ENCODE data around the gene TEX54.
"Not testable (repeated sequence)": the region's sequence is repeated elsewhere in the genome, so short reads cannot be mapped to it uniquely, and the experiment has no call there.

The TEX54 gene

DNA sequence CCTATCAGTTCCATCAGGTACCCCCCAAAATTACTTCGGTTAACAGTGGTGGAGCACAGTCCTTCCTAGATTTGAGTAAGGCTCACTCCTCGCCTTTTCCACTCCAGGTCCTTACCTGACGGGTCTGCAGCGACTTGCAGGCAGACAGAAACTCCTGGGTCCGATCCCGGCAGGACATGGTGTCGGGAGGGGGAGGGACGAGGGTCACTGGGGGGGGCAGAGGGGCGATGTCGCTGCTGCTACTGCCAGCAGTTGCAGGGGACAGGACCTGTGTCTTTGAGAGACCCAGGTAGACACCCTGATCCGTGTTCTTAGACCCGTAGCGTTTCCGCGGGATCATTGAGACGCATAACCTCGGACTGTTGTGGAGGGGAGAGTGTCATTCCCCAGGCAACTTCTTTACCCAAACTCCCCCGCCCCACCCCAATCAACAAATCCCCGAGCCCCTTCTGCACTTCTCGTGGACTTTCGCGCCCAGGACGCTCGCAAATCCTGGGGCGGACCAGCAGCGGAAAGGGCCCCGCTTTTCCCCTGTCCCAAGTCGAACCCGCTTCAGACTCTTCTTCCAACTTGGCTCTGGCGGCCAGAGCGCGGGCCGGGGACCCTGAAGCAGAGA lies 1.6 kb downstream of the TEX54 start:
- DNase-seq, result no peak

DNA sequence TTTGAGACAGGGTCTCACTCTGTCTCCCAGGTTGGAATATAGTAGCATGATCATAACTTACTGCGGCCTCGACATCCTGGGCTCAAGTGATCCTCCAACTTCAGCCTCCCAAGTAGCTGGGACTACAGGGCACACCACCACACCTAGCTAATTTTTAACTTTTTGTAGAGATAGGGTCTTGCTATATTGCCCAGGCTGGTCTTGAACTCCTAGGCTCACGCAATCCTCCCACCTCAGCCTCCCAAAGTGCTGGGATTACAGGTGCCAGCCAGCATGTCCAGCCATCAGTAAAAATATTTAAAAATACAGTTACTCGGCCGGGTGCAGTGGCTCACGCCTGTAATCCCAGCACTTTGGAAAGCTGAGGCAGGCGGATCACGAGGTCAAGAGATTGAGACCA lies 4.5 kb downstream of the TEX54 start:
- not testable (repeated sequence) for DNase-seq

DNA sequence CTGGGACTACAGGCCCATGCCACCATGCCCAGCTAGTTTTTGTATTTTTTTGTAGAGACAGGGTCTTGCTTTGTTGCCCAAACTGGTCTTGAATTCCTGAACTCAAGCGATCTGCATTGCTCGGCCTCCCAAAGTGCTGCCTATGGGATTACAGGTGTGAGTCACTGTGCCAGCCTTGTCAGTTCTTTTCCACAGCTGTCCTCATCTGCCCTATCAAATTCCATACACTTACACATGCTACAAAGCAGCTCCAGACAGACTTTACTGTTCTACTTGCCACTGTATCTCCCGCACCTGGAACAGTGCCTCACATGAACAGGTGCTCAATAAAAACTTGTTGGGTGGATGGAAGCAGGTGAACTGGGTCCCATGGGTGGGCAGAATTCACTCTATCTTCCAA lies 9.0 kb downstream of the TEX54 start:
- no peak for DNase-seq

DNA sequence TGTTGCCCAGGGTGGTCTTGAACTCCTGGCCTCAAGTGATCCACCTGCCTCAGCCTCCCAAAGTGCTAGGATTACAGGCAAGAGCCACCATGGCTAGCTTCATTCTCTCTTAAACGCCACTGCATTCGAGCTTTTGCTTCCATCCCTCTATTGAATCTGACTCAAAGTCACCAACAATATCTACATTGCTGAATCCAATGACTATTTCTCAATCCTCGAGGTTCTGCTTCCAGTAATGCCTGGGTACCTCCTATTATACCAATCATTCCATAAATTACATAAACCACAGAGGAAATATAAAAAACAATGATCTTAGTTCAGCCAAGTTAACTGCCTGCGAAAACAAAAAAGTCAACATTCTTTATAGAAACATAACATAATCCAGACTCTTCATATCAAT lies 15.5 kb downstream of the TEX54 start:
- no peak for DNase-seq

DNA sequence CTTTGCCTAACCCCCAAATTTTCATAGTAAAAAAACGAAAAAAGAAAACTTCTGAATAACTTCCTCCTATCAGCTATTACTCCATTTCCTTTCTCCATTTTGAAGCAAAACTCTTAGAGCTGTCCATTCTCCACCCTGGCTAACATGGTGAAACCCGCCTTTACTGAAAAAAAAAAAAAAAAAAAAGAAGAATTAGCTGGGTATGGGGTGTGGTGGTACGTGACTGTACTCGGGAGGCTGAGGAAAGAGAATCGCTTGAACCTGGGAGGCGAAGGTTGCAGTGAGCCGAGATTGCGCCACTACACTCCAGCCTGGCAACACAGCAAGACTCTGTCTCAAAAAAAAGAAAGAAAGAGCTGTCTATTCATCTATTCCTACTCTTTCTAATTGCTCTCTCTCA lies 16.1 kb downstream of the TEX54 start:
- DNase-seq, result no peak

DNA sequence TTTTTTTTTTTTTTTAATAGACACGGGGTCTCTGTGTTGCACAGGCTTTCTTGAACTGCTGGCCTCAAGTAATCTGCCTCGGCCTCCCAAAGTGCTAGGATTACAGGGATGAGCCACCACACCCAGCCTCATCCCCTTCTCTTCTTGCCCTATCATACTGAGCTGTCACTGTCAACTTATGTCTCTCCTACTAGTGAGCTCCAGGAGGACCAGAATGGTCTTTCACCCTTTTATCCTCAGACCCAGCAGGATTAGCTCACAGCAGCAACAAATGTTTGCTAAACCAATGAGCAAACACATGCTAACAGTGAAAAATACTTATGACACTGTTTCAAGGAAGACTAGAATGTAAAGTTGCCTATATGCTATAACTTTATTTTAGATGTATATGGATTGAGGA lies 21.0 kb downstream of the TEX54 start:
- no peak for DNase-seq

DNA sequence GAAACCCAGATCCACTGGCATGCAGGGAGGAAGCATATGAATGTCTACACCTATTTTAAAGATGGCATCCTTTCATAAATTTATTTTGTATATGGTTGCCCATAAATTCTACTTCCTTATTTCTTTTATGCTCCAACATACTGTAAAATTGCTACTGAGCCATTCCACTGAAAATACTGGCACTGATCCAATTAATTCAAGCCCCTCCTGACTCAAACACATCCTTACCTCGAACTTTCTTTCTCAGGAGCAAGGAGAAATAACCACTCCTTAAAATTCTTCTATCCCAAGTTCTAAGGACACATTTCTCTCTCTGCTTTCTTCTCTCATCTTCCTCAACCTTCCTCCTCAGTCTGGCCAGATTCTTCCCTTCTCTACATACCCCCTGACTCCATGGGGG lies 21.9 kb downstream of the TEX54 start:
- no peak for DNase-seq

DNA sequence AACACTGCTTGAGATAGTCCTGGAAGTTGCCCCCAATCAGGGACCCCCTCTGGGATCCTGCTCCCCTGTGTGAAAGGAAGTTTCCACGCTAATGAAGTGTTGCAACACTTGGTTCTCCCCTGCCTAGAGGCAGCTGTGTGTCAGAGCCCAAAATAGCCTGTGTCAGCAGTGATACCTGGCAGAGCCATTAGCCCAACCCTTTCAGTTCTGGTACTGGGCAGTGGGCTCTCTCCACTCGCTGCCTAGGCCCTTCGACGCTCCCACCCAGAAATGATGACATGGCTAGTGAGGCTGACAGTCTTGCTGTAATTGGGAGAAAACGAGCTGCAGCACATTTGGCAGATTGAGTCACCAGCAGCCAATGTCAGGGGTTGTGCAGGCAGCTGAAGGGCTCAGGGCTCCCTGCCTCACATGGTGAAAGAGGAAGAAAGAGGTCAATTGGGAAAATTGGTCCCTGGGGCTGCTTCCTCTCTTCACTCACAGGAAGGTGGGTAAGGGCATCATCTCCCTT lies 26.0 kb downstream of the TEX54 start:
- no peak for DNase-seq

DNA sequence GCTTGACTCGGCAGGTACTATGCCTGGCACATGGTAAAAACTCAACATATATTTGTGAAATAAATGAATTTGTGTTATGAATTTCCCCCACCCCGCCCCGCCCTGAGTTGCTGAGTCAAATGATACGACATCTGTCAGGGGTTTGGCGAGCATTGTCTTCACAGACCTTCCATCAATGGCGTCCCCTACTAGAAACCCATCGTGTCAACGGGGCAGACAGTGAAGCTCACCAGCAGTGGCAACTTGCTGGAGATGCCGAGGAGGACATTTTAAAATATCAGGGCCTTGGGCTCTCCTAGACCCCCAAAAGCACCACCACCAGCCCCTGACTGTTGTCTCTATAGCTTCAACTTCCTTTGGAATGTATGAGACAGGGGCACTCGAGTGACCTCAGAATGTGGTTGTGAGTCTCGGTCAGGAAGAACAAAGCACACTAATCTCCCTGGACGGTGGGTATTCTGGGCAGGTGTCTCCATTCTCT lies 26.6 kb downstream of the TEX54 start:
- DNase-seq, result no peak

DNA sequence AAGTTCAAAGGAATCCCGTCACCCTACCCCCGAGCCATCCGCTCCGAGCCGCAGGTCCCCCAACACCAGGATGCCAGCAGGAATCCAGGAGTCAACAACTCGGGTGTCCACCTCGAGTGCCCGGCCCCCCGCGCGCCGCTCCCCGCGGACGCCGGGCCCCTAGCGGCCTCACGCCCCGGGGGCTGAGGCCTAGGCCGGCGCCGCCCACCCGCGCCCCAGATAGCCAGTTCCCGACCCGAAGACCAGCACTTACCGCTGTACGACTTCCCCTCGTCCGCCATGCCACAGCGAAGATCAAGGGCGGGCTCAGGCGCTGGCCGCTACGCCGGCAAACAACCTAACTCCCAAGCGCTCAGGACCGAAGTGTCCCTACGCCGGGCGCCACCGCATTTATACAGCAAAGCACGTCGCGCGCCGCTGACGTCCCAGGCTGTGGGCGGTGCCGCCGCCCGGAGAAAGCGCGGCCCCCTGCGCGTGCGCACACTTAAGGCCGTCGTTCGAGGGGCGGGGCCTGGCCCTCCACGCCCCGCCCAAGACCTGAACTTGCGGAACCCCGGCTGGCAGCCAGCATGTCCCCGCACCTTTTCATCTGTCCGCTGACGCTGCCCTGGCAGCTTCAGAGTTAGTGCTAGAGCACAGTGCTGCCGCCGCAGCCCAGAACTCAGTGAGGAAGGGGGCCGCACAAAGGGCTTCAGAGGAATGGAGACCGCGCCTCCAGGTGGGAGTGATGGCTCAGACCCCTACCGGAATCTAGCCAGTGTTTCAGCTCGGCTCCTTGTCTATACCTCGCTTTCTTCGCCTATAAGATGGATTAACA lies 27.4 kb downstream of the TEX54 start, which contains the start of gene NXF1:
NXF1 (minus strand) TSS at position 365 of the 817 bp plus-strand sequence; CDS start at position 281, 84 bp downstream.
- peak; percentile 55 for DNase-seq

DNA sequence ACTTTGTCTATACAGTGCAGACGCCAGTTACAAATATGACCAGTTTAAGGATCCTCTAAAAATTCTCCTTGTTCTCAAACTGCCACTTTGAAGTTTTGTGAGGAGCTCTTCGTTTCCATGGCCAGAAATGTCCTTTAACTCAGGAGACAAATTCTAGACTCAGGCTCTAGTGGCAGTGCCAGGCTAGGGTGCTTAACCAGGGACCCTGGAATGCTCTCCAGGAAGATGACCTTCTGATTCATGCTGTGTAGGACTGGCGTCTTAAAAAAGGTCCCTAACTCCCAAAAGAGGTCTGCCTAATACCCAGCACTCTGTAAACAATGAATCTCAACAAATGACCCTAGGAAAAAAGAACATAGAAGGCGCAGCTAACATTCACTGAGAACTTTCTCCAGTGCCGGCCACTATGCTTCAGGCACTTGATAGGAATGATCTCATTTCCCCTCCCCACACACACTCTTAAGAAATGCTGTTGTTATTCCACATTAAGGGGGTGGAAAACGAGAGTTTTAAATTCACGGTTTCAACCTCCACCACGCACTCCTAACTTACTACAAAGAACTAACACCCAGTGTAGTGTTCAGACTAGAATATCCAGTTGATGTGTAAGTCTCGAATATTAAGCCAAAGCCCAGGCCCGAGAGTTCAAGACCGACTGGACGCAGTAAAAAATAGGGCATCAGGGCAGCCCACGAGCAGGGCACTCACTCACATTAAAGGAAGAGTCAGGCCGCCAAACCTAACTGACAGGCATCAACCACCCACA lies 28.1 kb downstream of the TEX54 start:
- no peak for DNase-seq

DNA sequence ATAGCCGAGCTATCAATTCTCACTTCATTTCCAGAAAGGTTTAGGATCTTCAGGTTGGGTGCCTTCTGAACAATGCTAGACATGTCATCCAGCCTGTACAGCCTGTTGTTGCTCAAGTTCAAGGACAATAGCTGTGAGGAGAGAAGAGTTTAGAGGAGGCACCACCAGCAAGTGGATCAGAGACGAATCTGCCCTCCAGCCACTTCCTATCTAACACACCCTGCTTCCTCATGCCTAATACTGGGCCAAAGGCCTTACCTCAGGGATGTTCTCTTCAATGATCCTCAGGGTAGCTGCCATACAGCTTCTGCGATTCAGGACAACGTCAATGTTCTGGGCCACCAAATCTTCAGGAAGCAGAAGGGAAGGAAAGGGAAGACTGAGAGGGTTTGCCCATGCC lies 31.6 kb downstream of the TEX54 start:
- DNase-seq, result no peak

DNA sequence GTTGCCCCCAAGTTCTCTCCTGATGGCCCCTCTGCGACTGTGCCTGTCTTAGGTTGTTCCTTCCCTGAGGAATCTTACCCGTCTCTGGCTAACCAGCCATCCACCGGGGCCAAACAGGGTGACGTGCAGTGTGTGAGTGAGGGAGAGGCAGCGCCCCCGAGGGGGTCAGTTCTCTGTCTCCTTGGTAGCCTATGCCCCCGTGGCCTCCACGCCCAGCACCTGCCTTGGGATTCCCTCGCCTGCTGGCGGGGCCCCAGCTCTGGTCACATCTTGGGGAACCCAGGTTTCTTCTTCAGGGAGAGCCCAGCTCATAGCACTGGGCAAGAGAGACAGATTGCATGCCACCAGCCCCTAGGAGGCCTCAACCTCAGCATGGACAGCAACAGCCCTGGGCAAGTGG lies 33.2 kb downstream of the TEX54 start:
- DNase-seq, result no peak

DNA sequence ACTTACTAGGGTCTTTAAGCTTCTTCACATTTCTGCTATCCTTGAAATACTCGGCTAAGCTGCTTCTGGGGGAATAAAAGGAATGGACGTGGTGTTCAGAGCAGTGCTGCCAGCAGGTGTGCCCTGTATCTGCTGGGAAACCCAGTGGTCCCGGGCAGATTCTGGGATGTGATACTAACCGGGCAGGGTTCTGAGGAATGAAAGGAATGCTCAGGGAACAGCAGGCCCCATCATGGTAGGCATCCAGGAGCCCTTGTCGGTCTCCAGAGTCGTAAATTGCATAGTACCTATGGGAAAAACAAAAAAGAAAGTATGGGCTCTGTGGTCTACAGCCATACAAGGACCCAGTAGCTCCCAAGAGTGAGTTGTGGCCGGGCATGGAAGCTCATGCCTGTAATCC lies 36.4 kb downstream of the TEX54 start:
- DNase-seq, result no peak

DNA sequence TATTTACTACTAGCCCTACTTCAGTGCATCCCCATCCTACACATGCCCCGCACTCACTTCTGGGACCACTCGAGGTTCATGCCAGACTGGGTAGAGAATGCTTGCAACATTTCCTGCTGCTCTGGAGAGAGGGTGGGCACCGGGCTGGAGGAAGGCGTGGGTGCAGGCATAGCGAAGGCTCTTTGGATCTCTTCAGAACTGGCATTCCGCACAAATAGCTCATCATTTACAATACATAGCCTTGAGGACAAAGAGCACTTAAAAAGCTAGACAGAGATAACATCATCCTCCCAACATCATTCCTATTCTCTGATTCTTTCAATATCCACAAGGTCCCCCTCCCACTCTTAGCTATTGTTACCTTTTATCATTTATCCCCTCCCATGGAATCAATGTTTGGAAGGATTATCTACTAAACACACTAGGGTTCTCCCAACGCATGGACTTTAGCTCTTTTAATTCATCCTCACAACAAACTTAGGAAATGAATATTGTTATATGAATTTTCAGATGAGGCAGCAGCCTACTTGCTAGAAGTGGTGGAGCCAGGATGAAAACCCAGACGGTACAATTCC lies 38.4 kb downstream of the TEX54 start:
- DNase-seq, result no peak

DNA sequence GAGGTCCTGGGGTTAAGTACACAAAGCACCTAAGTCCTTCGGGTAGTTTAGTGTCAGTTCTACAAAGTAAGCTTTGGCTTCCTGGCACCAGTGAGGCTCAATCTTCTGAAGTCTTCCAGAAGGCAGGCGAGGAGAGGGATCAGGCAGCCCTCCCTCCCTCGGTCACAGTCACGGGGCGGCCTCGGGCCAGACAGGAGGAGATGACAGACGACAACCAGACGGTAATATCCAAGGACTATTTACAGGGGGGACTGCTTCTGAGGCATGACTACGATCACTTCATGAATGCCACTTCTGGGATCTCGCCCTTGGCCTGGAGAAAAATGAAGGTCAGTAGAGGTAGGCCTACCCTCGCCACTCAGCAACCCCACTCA lies 40.5 kb downstream of the TEX54 start:
- no peak for DNase-seq

DNA sequence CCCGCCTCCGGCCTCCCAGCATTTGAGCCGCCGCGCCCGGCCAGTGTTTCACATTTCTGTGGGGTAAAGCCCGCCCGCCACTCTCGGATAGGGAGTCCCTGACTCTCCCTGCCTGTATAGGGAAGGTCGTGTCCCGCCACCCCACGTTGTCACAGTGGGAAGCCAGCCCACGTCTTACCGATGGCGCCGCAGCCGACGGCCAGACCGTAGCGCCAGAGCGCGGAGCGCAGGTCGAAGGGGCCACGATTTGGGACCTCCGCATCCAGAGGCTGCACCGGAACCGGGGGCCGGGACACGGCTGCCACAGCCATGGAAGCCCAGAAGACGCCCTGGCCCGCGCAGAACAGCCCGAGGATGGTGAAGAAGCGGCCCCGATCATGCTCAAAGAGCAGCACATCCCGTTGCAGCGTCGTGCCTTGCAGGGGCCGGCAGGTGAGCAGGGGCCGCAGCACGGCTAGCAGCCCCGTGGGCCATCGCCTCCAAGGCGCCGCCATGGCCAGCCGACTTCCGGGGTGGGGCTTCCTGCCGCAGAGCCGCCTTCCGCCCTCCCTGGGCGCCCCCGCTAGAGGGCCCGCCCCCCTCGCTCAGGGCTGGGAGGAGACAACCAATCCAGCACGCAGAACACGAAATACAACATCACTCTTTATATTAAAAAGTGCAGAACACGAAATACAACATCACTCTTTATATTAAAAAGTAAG lies 41.0 kb downstream of the TEX54 start, which contains the start of gene TMEM223:
TMEM223 (minus strand) TSS at position 506 of the 701 bp plus-strand sequence; CDS start at position 494, 12 bp downstream.
- no peak for DNase-seq

DNA sequence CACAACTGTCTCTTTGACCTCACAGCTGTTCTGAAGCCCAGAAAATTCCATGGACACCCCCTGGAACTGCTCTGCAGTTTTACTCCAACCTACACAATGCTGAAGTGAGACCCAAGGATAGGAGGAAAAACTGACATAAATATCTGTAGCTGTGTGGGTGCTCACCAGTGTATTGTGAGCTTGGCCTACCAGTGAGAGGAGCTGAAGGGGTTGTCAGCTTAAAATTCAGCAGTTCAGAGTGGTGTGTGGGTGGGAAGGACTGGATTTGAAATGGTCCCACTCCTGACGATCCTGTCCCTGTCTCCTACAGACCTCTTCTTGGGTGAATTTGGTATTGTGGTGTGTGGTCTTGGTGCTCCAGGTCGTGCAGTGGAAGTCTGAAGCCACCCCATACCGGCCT lies 43.1 kb downstream of the TEX54 start:
- DNase-seq, result no peak

DNA sequence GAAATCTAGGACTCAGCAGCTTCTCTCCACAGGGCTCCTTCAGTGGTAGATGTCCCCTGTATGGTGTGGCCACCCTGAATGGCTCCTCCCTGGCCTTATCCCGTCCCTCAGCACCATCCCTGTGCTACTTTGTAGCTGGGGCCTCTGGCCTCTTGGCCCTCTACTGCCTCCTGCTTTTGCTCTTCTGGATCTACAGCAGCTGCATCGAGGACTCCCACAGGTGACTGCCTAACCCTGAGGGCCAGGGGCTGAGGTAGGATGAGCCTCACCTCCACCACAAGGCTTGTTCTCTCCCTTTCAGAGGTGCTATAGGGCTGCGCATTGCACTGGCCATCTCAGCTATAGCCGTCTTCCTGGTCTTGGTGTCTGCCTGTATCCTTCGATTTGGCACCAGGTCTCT lies 43.6 kb downstream of the TEX54 start:
- no peak for DNase-seq

DNA sequence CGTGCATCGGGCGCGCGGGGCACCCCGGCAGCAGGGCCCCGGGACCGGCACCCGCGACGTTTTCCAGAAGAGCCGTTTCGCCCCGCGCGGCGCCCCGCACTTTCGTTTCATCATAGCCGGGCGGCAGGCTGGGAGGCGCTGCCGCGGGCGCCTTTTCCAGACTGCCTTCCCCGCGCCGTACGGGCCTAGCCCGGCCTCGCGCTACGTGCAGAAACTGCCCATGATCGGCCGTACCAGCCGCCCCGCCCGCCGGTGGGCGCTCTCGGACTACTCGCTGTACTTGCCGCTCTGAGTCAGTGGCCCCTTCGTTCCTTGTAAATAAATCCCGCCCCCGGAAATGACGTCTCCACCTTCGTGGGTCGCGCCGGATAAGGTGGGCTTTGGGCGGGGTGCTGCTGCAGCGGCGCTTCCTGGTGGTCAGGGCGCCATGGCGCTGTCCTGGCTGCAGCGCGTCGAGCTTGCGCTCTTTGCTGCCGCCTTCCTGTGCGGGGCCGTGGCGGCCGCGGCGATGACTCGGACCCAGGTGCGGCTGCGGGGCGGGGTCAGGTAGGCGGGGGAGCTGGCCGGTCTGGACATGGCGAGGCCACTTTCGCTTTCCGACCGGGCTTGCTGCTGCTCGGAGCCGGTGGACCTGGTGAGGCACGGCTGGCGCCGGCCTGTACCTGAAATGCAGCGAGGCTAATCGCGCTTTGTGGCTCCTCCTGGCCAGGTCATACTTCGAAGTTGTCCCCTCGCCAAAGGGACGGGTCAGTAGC lies 45.5 kb downstream of the TEX54 start, which contains the start of gene TMEM179B:
TMEM179B (plus strand) TSS at position 398 of the 755 bp plus-strand sequence; CDS start at position 428, 30 bp downstream.
- DNase-seq, result peak; percentile 83

DNA sequence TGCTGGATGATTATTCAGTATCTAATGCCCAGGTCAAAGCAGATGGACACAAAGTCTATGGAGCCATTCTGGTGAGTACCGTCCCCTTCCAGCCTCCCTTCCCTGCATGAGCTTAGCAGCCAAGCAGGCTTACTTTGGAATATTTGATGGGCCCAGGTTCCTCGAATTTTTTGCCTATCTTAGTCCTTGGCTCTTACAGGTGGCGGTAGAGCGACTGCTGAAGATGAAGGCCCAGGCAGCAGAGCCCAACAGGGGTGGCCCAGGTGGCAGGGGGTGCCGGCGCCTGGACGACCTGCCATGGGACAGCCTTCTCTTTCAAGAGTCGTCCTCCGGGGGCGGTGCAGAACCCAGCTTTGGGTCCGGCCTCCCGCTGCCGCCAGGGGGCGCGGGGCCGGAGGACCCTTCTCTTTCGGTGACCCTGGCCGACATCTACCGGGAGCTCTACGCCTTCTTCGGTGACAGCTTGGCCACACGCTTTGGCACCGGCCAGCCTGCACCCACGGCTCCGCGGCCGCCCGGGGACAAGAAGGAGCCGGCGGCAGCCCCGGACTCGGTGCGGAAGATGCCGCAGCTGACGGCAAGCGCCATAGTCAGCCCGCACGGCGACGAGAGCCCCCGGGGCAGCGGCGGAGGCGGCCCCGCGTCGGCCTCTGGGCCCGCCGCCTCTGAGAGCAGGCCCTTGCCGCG lies 46.2 kb downstream of the TEX54 start:
- peak; percentile 16 for DNase-seq
